HG03457 (cell line): ENCODE results near the gene ZNF221.
"Not testable (repeated sequence)": the region's sequence is repeated elsewhere in the genome, so short reads cannot be mapped to it uniquely, and the experiment has no call there.

Experiments used
- ATAC-seq: cut with Tn5 transposase; IDR thresholded peaks from one replicate; pipeline ENCODE4 v1.9.1; 2021; ENCODE audit warnings: moderate number of reproducible peaks; ENCODE audit not compliant: unreplicated experiment

ZNF221 gene

DNA sequence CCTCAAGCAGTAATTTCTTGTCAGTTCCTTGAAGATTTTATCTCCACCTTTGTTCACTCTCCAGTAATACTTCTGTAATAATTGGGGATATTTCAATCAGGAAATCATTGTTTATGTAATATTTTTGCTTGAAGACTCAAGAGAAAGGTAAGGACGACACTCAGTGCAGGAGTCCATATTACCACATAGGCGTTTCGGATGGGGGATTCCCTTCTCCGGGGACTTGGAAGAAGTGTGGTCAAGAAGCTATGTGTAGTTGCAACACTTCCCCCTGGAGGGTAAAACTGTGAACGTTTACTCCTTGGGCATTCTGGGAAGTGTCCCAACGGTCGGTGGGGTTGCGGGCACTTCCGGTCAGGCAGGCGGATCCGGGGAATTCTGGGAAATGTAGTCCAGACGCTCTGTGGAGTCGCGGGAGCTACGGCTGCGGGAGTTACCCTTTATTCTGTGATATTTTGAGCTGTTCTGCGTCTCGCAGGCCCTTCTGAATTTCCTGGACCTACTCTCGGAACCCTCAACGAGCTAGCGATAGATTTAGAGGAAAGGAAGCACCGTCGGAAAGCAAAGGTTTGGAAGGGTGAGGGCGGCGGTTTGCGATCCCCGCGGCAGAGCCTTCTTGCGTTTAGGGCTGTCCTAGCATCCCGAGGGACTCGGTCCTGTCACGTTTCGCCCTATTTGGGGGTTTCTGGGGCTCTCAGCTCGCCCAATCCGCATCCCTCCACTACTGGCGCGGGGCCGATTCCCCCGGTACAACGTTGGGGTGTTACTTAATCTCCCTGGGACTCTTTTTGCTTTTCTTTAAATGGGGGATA, at the start of gene ZNF221:
TSS of gene ZNF221 (plus strand) at position 395 of the 812 bp plus-strand sequence. CDS start 11,499 bp downstream, outside the sequence.
- peak; percentile 77 for ATAC-seq

DNA sequence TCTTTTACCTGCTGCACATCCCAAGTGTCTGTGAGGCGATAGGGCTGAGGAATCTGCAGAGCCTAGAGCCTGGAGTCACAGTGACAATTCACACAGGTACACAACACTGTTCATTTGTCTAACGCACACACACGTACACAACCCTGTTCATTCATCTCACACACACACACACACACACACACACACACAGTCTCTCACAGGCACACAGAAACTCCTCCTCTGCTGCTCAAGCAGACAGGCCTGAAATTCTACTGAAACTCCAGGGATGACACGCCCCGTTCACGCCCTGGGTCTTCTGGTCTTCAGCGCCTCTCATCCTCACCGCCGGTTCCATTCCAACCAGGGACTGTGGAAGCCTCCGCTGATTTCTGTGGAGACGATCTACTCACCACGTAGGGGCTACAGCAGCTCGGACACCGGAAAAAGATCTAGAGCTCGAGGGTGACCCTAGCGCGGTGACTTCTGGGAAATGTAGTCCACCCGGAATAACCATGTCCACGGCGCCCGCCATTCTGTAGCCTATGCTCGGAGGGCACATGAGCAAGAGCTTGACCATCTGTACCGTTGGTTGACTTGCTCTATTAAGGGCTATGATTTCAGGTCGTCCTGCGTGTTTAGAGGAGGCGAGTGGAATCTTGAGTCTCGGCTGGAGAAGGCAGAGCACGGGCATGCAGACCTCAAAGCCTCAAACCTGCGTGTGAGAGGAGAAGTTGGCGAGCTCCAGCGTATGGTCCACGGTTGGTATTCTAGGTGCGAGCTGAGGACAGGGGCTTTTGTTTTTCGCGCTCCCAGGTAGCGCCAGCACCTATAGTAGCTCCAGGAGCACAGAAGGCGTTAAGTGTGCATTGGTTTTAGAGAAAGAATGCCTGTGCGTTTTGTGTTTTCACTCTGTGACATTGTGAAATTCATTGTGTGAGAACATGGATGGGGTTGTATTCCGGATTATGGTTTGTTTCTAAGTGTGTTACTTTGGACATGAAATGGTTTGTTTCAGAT, 49.3 kb upstream of the ZNF221 start:
- no peak for ATAC-seq

DNA sequence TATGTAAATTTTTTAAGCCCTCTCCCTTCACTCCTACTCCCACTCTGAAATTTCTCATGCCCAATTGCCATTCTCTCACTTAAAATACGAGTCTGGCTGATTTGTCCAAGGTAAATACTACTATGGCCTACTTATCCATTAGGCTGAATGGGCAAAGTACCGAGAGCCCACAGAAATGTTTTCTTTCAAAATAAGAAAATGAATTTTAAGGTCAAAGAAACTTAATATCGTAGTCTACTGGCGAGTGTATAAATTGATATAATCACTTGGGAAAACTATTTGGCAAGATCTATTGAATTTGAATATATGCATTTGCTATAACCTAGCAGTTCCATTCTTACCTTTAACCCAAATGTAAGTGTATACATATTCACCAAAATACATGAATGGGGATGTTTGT, 48.6 kb upstream of the ZNF221 start:
- ATAC-seq, result no peak

DNA sequence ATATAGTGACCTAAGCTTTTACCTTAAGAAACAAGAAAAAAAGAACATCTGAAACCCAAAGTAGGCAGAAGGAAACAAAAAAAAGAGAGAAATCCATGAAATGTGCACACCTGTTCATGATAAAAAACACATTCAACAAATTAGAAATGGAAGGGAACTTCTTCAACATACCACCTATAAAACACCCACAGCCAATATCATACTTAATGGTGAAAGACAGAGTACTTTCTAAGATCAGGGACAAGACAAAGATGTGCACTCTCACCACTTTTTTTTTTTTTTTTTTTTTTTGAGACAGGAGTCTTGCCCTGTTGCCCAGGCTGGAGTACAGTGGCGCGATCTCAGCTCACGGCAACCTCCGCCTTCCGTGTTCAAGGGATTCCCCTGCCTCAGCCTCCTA, 45.1 kb upstream of the ZNF221 start:
- no peak for ATAC-seq

DNA sequence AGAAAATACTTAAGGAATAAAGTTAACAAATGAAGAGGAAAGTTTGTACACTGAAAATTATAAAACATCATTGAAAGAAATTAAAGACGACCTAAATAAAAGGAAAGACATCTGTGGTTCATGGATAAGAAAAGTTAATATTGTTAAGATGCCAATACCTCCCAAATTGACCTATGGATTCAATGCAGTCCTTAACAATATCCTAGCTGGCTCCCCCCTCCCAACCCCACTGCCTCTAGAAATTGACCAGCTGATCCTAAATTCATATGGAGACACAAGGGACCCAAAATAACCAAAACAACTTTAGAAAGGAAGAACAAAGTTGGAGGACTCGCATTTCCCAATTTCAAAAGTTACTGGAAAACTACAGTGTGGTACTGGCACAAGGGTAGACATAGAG, 44.3 kb upstream of the ZNF221 start:
- no peak for ATAC-seq

DNA sequence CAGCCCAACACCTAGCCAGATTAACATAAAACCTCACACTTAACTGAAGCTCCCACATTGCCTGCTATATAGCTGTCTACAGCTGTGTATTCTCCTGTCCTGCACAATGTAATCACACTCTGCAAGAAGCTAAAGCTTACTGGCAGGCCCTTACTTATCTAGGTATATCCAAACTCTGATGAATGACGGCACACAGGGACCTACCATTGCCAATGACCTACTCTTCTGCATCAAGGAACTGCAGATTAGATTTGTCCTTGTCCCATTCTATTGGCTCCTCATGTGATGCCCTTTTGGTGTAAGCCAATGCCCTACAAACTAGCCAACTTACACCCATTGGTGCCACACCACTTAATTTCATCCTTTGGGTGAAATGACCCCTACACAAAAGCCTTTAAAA, 42.4 kb upstream of the ZNF221 start:
- no peak for ATAC-seq

DNA sequence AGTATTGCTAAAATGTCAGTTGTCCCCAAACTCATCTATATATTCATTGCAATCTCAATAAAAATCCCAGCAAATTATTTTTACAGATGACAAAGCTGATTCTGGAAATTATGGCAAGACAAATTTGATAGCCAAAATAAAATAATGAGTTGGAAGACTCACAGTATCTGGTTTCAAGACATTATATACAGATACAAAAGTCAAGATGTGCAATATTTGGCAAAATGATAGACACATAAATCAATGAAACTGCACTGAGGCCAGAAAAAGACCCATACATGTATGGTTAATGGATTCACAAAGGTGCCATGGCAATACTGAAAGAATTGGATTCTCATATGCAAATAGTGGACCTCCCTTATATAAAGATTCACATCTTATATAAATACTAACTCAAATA, 40.1 kb upstream of the ZNF221 start:
- no peak for ATAC-seq

DNA sequence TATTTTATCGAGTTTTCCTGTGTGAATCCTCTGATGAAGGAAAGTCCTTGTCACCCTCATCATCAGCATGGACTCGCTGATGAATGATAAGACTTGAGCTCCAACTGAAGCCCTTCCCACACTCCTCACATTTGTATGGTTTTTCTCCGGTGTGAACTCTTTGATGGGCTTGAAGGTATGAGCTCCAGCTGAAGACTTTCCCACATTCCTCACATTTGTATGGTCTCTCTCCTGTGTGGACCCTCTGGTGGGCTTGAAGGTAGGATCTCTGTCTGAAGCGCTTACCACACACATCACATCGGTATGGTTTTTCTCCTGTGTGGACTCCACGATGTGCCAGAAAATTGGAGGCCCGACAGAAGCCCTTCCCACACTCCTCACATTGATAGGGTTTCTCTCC, 37.6 kb upstream of the ZNF221 start:
- ATAC-seq, result no peak

DNA sequence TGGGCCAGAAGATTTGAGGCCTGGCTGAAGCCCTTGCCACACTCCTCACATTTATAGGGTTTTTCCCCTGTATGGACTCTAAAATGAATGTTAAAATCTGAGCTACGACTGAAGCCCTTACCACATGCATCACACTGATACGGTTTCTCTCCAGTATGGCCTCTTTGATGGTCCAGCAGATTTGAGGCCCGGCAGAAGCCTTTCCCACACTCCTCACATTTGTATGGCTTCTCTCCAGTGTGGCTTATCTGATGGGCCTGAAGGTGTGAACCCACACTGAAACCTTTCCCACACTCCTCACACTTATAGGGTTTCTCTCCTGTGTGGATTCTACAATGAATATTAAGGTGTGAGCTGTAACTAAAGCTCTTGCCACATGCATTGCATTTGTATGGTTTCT, 37.0 kb upstream of the ZNF221 start:
- no peak for ATAC-seq

DNA sequence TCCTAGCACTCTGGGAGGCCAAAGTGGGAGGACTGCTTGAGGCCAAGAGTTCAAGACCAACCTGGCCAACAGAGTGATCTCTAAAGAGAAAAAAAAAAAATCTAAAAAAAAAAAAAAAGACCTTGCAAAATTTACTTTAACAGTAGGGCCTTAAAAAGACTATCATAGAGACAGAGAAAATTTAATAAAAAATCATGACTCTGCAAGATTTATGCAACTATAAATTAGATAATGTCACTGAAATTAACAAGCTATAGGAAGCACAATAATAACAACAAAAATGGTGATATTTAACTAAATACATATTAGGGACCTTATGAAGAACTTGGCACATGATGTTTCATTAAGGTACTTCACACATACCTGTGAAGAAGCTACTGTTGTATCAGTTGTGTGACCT, 27.2 kb upstream of the ZNF221 start:
- ATAC-seq, result no peak

DNA sequence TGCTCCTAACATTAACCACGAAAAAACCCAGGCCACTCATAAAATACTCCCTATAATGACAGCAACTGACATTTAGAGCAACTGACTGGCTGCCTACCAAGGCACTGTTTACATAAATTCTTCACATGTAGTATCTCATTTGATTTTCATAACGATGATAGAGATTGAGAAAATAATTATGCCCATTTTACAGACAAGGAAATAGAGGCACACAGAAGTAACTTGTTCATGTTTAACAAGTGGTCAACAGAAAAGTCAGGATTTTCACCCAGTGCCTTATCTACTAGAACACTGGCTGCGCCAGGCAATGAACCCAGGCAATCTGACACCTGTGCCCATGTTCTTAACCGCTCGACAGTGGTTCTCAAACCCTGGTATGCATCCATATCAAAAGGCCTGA, 22.2 kb upstream of the ZNF221 start:
- no peak for ATAC-seq

DNA sequence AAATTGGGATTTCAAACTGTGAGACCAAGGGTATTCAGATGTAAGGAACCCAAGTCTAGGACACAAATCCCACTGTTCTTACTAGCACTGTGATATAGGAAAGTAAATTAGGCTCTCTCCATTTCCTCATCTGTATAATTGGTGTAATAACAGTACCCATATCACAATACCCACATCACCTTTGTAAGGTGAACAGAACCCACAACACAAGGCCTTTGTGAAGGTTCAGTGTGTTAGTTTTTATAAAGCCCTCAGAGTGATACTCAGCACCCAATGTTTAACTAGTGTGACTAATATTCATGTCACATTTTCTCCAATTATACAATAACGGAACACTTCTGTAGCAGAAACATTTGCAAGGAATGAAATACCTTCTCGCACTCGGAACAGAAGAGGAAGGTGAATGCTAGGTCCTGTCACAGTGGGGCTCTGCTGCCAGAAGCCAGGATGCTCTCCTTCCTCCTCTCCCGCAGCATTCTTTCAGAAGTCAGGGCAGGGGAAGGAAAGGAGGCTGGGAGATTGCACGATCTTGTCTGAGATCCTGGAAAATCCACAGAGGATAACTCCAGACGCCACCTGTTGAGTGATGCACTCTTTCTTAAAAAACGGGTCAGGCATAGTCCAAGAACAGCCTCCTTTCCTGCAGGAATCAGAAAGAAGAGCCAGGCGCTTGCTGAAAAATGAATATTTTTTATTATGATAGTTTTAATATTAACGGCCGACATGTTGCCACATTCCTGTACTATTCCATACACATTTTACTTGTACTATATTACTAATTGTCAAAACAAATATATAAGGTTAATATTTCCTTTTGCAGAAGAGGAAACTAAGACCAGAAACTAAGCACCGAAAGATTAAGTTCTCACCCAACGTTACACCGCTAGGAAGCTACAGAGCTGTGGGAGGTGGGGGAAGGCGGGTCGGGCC, 16.7 kb upstream of the ZNF221 start:
- no peak for ATAC-seq

DNA sequence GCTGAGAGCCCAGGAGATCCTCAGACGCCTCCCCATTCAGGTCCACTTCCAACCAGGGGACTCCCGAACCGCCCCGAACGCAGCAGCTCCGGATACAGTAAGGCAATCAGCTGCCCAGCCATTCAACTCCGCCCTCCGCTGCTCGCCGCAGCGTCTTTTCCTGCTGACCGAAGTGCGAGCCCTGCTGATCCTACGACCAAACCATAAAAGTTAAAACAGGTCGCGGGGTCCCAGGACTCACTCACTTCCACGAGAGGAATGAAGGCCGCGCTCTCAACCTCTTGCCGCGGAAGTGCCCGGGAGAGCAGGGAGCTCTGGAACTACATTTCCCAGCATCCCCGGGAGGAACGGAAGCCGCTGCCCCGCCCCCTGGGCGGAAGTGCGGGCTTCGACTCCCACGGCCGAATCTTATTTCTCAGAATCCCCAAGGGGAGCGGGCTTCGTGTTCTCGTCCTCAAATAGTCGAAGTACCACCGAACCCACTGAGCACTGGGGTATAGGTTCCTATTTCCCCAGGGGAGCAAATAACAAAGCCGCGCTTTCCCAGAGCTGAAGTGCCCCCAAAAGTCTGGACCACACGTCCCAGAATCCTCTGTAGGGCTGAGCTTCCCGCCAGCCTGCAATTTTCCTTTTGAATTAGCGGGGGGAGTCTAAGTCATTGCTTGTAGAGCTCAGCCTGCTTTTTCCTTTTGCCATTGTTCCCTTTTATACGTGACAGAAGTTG, 15.9 kb upstream of the ZNF221 start, which contains the start of gene ZNF45:
TSS of gene ZNF45 (minus strand) at position 298 of the 724 bp plus-strand sequence. CDS start 13,097 bp downstream, outside the sequence.
- peak; percentile 64 for ATAC-seq

DNA sequence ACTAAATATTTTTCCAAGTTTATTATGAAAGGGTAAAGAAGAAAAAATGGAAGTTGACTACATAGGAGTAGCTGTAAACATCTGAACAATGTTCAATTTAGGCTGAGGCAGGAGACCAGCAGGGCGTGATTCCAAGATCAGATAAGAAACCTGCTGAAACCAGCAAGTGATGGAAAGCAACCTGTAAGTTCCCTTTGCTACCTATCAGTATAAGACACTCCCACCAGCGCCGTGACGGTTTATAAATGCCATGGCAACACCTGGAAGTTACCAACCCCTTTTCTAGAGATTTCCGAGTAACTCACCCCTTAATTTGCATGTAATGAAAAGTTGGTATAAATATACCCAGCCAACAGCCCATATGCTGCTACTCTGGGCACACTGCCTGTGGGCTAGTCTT, 14.8 kb upstream of the ZNF221 start:
- ATAC-seq, result no peak

DNA sequence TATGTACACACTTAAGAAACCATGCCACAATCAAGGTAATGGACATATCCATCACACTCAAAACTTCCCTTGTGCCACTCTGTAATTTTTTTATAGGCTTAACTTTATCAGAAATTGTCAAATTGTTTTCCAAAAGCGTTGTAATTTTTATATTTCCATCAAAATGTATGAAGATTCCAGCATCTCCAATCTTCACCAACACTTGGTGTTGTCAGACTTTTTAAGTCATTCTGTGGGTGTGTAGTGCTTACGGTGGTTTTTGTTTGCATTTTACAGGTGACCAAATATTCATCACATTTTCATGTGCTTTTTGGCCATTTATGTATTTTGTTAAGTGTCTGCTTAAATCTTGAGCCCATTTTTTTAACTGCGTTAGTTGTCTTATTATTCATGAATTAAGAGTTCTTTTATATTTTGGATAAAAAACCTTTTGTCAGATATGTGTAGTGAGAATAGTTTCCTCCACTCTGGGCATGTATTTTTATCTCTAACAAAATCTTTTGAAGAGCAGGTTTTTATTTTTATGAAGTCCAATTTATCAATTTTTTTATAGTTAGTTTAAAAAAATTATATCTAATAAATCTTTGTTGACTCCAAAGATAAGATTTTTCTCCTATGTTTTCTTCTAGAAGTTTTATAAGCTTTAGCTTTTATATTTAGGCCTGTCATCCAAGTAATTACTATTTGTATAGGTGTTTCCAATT, 11.3 kb upstream of the ZNF221 start:
- ATAC-seq, result no peak

DNA sequence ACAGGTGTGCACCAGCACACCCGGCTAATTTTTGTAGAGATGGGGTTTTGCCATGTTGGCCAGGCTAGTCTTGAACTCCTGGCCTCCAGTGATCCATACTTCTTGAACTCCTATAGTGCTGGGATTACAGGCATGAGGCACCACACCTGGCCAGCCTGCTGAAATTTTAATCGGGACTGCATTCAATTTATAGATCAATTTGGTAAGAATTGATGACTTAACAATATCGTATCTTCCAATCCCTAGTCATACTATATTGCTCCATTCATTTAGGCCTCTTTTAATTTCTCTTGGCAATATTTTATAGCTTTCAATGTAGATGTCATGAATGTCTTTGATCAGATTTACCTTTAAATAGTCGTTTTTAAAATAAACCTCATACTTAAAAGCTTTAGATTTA, 10.3 kb upstream of the ZNF221 start:
- no peak for ATAC-seq

DNA sequence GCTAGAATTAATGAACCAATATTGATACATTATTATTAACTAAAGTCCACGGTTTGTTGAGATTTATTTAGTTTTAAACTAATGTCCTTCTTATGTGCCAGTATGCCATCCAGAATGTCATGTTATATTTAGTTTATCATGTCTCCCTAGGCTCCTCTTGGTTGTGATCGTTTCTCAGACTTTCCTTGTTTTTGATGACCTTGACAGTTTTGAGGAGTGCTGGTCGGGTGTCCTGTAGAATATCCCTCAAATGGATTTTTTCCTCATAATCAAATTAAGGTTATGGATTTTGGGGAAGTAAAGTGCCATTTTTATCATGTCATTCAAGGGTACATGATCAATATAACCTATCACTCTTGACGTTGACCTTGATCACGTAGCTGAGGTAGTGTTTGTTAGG, 9.8 kb upstream of the ZNF221 start:
- ATAC-seq, result no peak

DNA sequence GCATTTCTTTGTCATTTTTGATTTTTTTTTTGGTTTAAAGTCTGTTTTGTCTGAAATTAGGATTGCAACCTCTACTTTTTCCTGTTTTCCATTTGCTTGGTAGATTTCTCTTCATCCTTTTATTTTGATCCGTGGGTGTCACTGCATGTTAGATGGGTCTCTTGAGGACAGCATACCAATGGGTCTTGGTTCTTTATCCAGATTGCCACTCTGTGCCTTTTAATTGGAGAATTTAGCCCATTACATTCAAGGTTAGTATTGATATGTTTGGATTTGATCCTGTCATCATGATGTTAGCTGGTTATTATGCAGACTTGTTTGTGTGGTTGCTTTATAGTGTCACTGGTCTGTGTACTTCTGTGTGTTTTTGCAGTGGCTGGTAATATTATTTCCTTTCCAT, 3.6 kb upstream of the ZNF221 start:
- not testable (repeated sequence) for ATAC-seq

DNA sequence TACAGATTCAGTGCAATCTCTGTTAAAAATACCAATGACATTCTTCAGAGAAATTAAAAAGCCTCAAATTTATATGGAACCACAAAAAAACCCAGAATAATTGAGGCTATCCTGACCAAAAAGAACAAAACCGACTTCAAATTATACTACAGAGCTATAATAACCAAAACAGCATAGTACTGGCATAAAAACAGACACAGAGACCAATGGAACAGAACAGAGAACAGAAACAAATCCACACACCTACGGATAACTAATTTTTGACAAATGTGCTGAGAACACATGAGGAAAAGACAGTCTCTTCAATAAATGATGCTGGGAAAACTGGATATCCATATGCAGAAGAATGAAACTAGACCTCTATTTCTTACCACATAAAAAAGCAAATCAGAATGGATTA, 1.2 kb upstream of the ZNF221 start:
- ATAC-seq, result not testable (repeated sequence)
